Measurements from ENCODE around the gene GREM2.

Gene GREM2

GRCh38 chr1:240498335-240498734, 113.6 kb downstream of the GREM2 start:
- DNase-seq (ENCODE audit: low read depth) = no peak

- DNase-seq (ENCODE audit: low read depth) = no peak
Observed at GRCh38 chr1:240497908-240498307, 114.0 kb downstream of the GREM2 start.

GRCh38 chr1:240496941-240497340, 115.0 kb downstream of the GREM2 start:
- DNase-seq (ENCODE audit: low read depth) = no peak

GRCh38 chr1:240496356-240496755, 115.6 kb downstream of the GREM2 start:
- no peak for DNase-seq (ENCODE audit: low read depth)

- no peak for DNase-seq (ENCODE audit: low read depth)
Observed at GRCh38 chr1:240495601-240496000, 116.4 kb downstream of the GREM2 start.

- DNase-seq (ENCODE audit: low read depth) = no peak
Observed at GRCh38 chr1:240492832-240493440, 119.0 kb downstream of the GREM2 start.

GRCh38 chr1:240491796-240492195, 120.2 kb downstream of the GREM2 start:
- DNase-seq (ENCODE audit: low read depth) = no peak

GRCh38 chr1:240491156-240491555, 120.8 kb downstream of the GREM2 start:
- no peak for DNase-seq (ENCODE audit: low read depth)

- no peak for DNase-seq (ENCODE audit: low read depth)
Observed at GRCh38 chr1:240487493-240487892, 124.5 kb downstream of the GREM2 start.

GRCh38 chr1:240486611-240487010, 125.3 kb downstream of the GREM2 start:
- no peak for DNase-seq (ENCODE audit: low read depth)

GRCh38 chr1:240484804-240485443, 127.0 kb downstream of the GREM2 start:
- no peak for DNase-seq (ENCODE audit: low read depth)

GRCh38 chr1:240478536-240478935, 133.4 kb downstream of the GREM2 start:
- DNase-seq (ENCODE audit: low read depth) = no peak

GRCh38 chr1:240475832-240476231, 136.1 kb downstream of the GREM2 start:
- no peak for DNase-seq (ENCODE audit: low read depth)

GRCh38 chr1:240474133-240474614, 137.8 kb downstream of the GREM2 start:
- no peak for DNase-seq (ENCODE audit: low read depth)

GRCh38 chr1:240468656-240469055, 143.3 kb downstream of the GREM2 start:
- DNase-seq (ENCODE audit: low read depth) = no peak

- DNase-seq (ENCODE audit: low read depth) = no peak
Observed at GRCh38 chr1:240467895-240468294, 144.1 kb downstream of the GREM2 start.

- DNase-seq (ENCODE audit: low read depth) = no peak
Observed at GRCh38 chr1:240466509-240466908, 145.4 kb downstream of the GREM2 start.

- no peak for DNase-seq (ENCODE audit: low read depth)
Observed at GRCh38 chr1:240465531-240465940, 146.4 kb downstream of the GREM2 start.

- no peak for DNase-seq (ENCODE audit: low read depth)
Observed at GRCh38 chr1:240464099-240464498, 147.9 kb downstream of the GREM2 start.

- no peak for DNase-seq (ENCODE audit: low read depth)
Observed at GRCh38 chr1:240462766-240463395, 149.1 kb downstream of the GREM2 start.

GRCh38 chr1:240462277-240462676, 149.7 kb downstream of the GREM2 start:
- DNase-seq (ENCODE audit: low read depth) = no peak

GRCh38 chr1:240457203-240457602, 154.8 kb downstream of the GREM2 start:
- no peak for DNase-seq (ENCODE audit: low read depth)

- no peak for DNase-seq (ENCODE audit: low read depth)
Observed at GRCh38 chr1:240455228-240455821, 156.6 kb downstream of the GREM2 start.
